Lung (tissue), 12 donors: Measurements from ENCODE around the gene ANXA3. TPM values are rescaled to one million over a fixed set of nuclear protein-coding genes. Genes with fewer than 3 reads are reported as not detected.

Experiments used
- ATAC-seq: fragments of 200-7000 bp; cut with Tn5 transposase; one replicate; pipeline ENCODE4 v1.9.1; 2020; ENCODE audit warnings: moderate number of reproducible peaks; ENCODE audit not compliant: insufficient read depth, low FRiP score
- DNase-seq, 3 donors: peaks; one replicate each; pipeline ENCODE4 v3.0.0-alpha.2; 2013 to 2017
- H3K27ac ChIP-seq, 2 donors: one replicate each; pipeline ENCODE4 v1.5.1; 2013; ENCODE audit warnings: mild to moderate bottlenecking in 2 of 2, moderate library complexity in 2 of 2, control low read depth in 1 of 2, inconsistent platforms in 1 of 2, low read depth in 1 of 2, low read length in 1 of 2
- H3K27me3 ChIP-seq, 3 donors: one replicate each; pipeline ENCODE4 v1.5.1; 2013; ENCODE audit warnings: low read length in 2 of 3; ENCODE audit not compliant: control insufficient read depth in 3 of 3, insufficient read depth in 3 of 3
- H3K36me3 ChIP-seq, 4 donors: one replicate each; pipeline ENCODE4 v1.5.1; 2013; ENCODE audit warnings: low read length in 4 of 4, mild to moderate bottlenecking in 1 of 4, moderate library complexity in 1 of 4; ENCODE audit not compliant: control insufficient read depth in 4 of 4, insufficient read depth in 4 of 4
- H3K4me1 ChIP-seq, 5 donors: one replicate each; pipeline ENCODE4 v1.5.1; 2013; ENCODE audit warnings: low read length in 5 of 5, mild to moderate bottlenecking in 2 of 5, moderate library complexity in 1 of 5; ENCODE audit not compliant: control insufficient read depth in 5 of 5, insufficient read depth in 5 of 5
- H3K4me3 ChIP-seq: one replicate; pipeline ENCODE4 v1.5.1; 2013; ENCODE audit warnings: mild to moderate bottlenecking, control low read depth, moderate library complexity
- H3K9ac ChIP-seq, 2 donors: one replicate each; pipeline ENCODE4 v1.5.1; 2013; ENCODE audit warnings: low read length in 2 of 2, control low read depth in 1 of 2; ENCODE audit not compliant: insufficient read depth in 1 of 2
- H3K9me3 ChIP-seq, 4 donors: one replicate each; pipeline ENCODE4 v1.5.1; 2013; ENCODE audit warnings: low read length in 3 of 4, mild to moderate bottlenecking in 1 of 4, moderate library complexity in 1 of 4; ENCODE audit not compliant: control insufficient read depth in 4 of 4, insufficient read depth in 3 of 4
- WGBS, 2 donors: extraction: QIAGEN DNeasy Blood & Tissue Kit; methylation state at CpG; one replicate each; pipeline ENCODE4 v1.1.7; 2013; 5-methylcytosine and 5-hydroxymethylcytosine counted together
- polyA plus RNA-seq, 2 donors: library from polyadenylated mRNA; stranded (reverse); fragments of 200-250 nt; gene quantifications; one replicate each; pipeline ENCODE4 v1.2.1, GENCODE V29; 2013
- total RNA-seq, 2 donors: library from RNA; depleted of rRNA in 1 of 2; stranded (reverse); fragments of >200 nt in 1 of 2; gene quantifications; one replicate each; pipeline ENCODE4 v1.2.1, GENCODE V29; 2014 to 2021
- TF ChIP-seq, protein P1 (sequence below): IDR thresholded peaks from 2 replicates; pipeline ENCODE4 v1.5.1; 2012; ENCODE audit warnings: mild to moderate bottlenecking; ENCODE audit errors: control extremely low read depth, extremely low read depth
- donor health status: control.
- donor health status: control.
- donor health status: Bipolar disorder and iron deficiency.
- donor health status: healthy.
- donor health status: DM: yes; HTN: yes; CAD: no.

Gene ANXA3
- total and polyA plus RNA-seq, 4 donors: 84.1 to 244 (median 156) TPM

DNA sequence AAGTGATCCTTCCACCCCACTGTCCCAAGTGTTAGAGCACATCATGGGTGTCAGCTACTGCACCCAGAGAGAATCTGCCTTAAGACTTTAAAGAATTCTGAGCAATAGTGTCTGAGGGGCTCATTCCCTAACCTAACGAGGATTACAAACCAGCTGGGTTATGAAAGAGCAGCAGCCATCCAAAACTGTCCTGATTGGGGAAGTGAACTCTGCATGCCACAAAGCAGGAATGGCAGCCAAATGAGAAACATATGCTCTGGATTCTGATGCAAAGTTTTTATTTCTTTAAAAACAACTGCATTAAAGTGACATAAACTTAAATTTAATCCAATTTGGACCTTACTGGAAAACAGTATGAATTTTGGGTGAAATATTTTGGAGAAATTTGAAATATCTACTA lies 103.2 kb downstream of the ANXA3 start:
- TF ChIP-seq, protein P1, sequence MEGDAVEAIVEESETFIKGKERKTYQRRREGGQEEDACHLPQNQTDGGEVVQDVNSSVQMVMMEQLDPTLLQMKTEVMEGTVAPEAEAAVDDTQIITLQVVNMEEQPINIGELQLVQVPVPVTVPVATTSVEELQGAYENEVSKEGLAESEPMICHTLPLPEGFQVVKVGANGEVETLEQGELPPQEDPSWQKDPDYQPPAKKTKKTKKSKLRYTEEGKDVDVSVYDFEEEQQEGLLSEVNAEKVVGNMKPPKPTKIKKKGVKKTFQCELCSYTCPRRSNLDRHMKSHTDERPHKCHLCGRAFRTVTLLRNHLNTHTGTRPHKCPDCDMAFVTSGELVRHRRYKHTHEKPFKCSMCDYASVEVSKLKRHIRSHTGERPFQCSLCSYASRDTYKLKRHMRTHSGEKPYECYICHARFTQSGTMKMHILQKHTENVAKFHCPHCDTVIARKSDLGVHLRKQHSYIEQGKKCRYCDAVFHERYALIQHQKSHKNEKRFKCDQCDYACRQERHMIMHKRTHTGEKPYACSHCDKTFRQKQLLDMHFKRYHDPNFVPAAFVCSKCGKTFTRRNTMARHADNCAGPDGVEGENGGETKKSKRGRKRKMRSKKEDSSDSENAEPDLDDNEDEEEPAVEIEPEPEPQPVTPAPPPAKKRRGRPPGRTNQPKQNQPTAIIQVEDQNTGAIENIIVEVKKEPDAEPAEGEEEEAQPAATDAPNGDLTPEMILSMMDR: no peak
- no peak for ATAC-seq
- H3K9ac ChIP-seq: no peak overlapping the region
- H3K27me3 ChIP-seq: no peaks in the 10 kb centered on the region
- no peak overlapping the region for H3K4me3 ChIP-seq
- DNase-seq: peak; percentile 45 to 89 (median 79)
- H3K9me3 ChIP-seq: no peaks in the 10 kb centered on the region
- H3K36me3 ChIP-seq: no peaks in the 10 kb centered on the region
- no peak overlapping the region for H3K27ac ChIP-seq
- WGBS, 2 donors: 0 to 18% methylated on average over 1 of the region's 1 CpG
- peaks cover 2 to 30% (median 17%) of the 10 kb centered on the region in 5 donors for H3K4me1 ChIP-seq

DNA sequence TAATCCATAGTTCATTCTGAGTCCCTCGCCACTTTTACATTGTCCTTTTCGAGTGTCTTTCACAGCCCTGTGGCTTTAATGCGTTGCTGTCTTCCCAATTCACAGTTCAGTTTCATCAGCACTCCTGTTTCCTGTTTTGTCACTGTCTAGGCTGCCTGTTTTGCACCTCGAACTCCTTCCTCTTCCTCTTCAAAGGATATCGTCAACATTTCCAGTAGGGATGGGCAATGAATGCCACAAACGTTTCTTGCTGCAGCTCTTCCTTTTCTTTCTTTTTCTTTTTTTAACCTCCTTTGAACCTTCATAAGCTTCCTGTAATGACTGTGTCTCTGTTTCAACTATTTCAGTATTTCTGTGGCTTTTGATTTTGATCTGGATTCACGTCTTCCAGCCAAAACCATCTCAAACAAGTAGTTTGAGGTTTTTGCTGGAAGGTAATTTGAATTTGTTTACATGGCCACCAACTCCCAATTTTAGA lies 105.4 kb downstream of the ANXA3 start:
- DNase-seq: peak in 1 of 3 donors; percentile 41
- 16 to 40% methylated on average over 7 of the region's 7 CpGs for WGBS, 2 donors
- Histone ChIP-seq H3K36me3 (no peaks in the 10 kb centered on the region), H3K27me3 (no peaks in the 10 kb centered on the region), H3K9me3 (no peaks in the 10 kb centered on the region), H3K4me3 (no peak overlapping the region), H3K9ac (no peak overlapping the region), H3K4me1 (peaks cover 2 to 36% (median 10%) of the 10 kb centered on the region in 5 donors), H3K27ac (peak overlapping the region in 1 of 2 donors; percentile 53)
- ATAC-seq: peak; percentile 55
- TF ChIP-seq, protein P1: no peak

DNA sequence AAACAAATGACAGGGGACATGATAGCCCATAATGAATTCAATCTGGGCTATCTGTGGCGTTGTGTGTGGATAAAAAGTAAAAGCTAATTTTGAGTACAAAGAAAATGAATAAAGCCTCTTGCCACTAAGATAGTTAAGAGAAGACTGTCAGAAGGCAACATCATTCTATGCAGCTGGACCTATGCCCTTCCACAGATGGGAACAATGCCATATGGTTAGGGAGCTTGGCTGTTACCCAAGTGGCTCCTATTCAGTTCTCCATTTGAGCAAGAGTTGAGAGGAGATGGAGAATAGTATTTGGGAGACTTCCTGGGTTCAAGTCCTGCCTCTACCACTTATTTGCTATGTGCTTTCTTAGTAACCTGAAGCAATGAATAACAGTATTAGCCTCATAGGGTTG lies 107.7 kb downstream of the ANXA3 start:
- no peak for ATAC-seq
- H3K27me3 ChIP-seq: no peaks in the 10 kb centered on the region
- no peaks in the 10 kb centered on the region for H3K36me3 ChIP-seq
- no peak overlapping the region for H3K27ac ChIP-seq
- peaks cover 2 to 24% (median 4%) of the 10 kb centered on the region in 5 donors for H3K4me1 ChIP-seq
- no peak overlapping the region for H3K4me3 ChIP-seq
- peak in 2 of 3 donors; percentile 52 to 60 for DNase-seq
- 78 to 82% methylated on average over 1 of the region's 1 CpG for WGBS, 2 donors
- no peak overlapping the region for H3K9ac ChIP-seq
- H3K9me3 ChIP-seq: no peaks in the 10 kb centered on the region
- TF ChIP-seq, protein P1: no peak

DNA sequence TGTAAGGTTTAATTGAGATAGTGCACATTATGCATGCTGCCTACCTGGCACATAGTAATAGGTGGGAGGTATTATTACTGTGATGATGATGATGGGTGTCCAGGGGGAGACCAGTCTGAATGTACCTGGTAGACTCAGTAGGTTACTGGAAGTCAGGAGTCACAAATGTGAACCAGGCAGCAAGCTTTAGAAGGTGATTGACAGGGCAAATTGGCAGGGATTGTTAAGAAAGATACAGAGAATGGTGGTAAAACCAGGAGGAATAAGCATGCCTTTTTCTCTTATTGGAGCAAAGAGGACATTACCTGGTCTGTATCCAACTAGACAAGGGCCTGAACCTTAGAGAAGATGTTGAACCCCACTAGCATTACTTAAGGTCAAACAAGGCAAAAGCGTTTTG lies 108.1 kb downstream of the ANXA3 start:
- H3K36me3 ChIP-seq: no peaks in the 10 kb centered on the region
- no peak overlapping the region for H3K27ac ChIP-seq
- no peak overlapping the region for H3K4me3 ChIP-seq
- ATAC-seq: no peak
- peaks cover 1 to 20% (median 2%) of the 10 kb centered on the region in 5 donors for H3K4me1 ChIP-seq
- no peaks in the 10 kb centered on the region for H3K27me3 ChIP-seq
- TF ChIP-seq, protein P1: no peak
- no peak overlapping the region for H3K9ac ChIP-seq
- 93 to 97% methylated on average over 1 of the region's 1 CpG for WGBS, 2 donors
- no peaks in the 10 kb centered on the region for H3K9me3 ChIP-seq
- DNase-seq: no peak
